Panc1 (cell line): ENCODE results near the gene TMEM247. TPM values are rescaled to one million over a fixed set of nuclear protein-coding genes. Genes with fewer than 3 reads are reported as not detected.

Experiments used
- ATAC-seq: fragments of 200-7000 bp; cut with Tn5 transposase; 2 replicates; pipeline ENCODE4 v1.9.1; 2020; ENCODE audit warnings: mild to moderate bottlenecking, moderate library complexity
- BruUV-seq: library from RNA; stranded (reverse); fragments of 400-500 nt; replicated peaks from 2 replicates; lab custom pipeline; 2021; lab: Mats Ljungman, UMichigan
- CTCF ChIA-PET: fragments of 300-600 bp; sonication (Branson Sonifier 250); formaldehyde crosslinking; loops from one replicate; lab custom pipeline; 2022; ENCODE audit warnings: antibody characterized with exemption; lab: Charles Lee
- POLR2A ChIA-PET: fragments of 300-600 bp; sonication (Branson Sonifier 250); formaldehyde crosslinking; loops from one replicate; lab custom pipeline; 2022; ENCODE audit warnings: antibody characterized with exemption; lab: Charles Lee
- DNase-seq: peaks from one replicate; pipeline ENCODE4 v3.0.0-alpha.2; 2010; ENCODE audit warnings: low read depth, low spot score
- H3K27ac ChIP-seq: 2 replicates; pipeline ENCODE4 v1.5.1; 2011; ENCODE audit warnings: mild to moderate bottlenecking, low read length, inconsistent platforms
- H3K27me3 ChIP-seq: fragments of 200-500 bp; sonication (Bioruptor generic); 2 replicates; pipeline ENCODE4 v1.6.0; 2014; ENCODE audit warnings: low read length, inconsistent platforms; ENCODE audit not compliant: control insufficient read depth, insufficient read depth
- H3K36me3 ChIP-seq: fragments of 200-500 bp; sonication (Bioruptor generic); 2 replicates; pipeline ENCODE4 v1.5.1; 2014; ENCODE audit warnings: inconsistent platforms, mild to moderate bottlenecking, low read length, moderate library complexity; ENCODE audit not compliant: control insufficient read depth, insufficient read depth
- H3K4me1 ChIP-seq: 2 replicates; pipeline ENCODE4 v1.5.1; 2011; ENCODE audit warnings: inconsistent platforms, mild to moderate bottlenecking, low read length, moderate library complexity; ENCODE audit not compliant: control insufficient read depth, insufficient read depth
- H3K4me3 ChIP-seq, 2 experiments: 2 replicates each; pipeline ENCODE4 v1.5.1; 2011 to 2012; ENCODE audit warnings: low read depth in 2 of 2, low read length in 2 of 2, mild to moderate bottlenecking in 2 of 2, inconsistent platforms in 1 of 2, moderate library complexity in 1 of 2
- H3K9me3 ChIP-seq: fragments of 200-500 bp; sonication (Bioruptor generic); 2 replicates; pipeline ENCODE4 v1.5.1; 2014; ENCODE audit warnings: low read depth, mild to moderate bottlenecking, inconsistent platforms, low read length, moderate library complexity; ENCODE audit not compliant: control insufficient read depth, insufficient read depth
- POLR2AphosphoS5 ChIP-seq: IDR thresholded peaks from 2 replicates; pipeline ENCODE4 v1.6.1; 2012; ENCODE audit warnings: mild to moderate bottlenecking, low read depth, low read length, moderate library complexity
- SIN3A ChIP-seq: IDR thresholded peaks from 2 replicates; pipeline ENCODE4 v1.6.1; 2012; ENCODE audit warnings: low read depth, mild to moderate bottlenecking, low read length, moderate library complexity, borderline replicate concordance; ENCODE audit not compliant: insufficient read depth
- TCF7L2 ChIP-seq: IDR thresholded peaks from 2 replicates; pipeline ENCODE4 v1.6.1; 2011; ENCODE audit warnings: mild to moderate bottlenecking, low read depth, low read length, inconsistent platforms
- in situ Hi-C: cut with HindIII; loops from 2 replicates; pipeline ENCODE4 v1.10.0; 2016; ENCODE audit warnings: low sequenced_read_pairs, low pct_unique_long_range_greater_than_20kb
- intact Hi-C: fragments of 100-400 bp; cut with micrococcal nuclease; formaldehyde crosslinking; loops from one replicate; pipeline ENCODE4 v1.10.0; 2022; ENCODE audit not compliant: unreplicated experiment
- total RNA-seq: library from RNA; stranded (reverse); gene quantifications from one replicate; pipeline ENCODE4 v1.2.1, GENCODE V29; 2021; ENCODE audit not compliant: unreplicated experiment
- TF ChIP-seq, protein P1 (sequence below): fragments of 450-650 bp; IDR thresholded peaks from 2 replicates; pipeline ENCODE4 v1.5.1; 2017; ENCODE audit warnings: mild to moderate bottlenecking
- TF ChIP-seq, protein P2 (sequence below), 2 experiments: IDR thresholded peaks; 2 replicates each; pipeline ENCODE4 v1.6.1; 2011 to 2012; ENCODE audit warnings: low read depth in 2 of 2, control low read depth in 1 of 2, low read length in 1 of 2, mild to moderate bottlenecking in 1 of 2, moderate library complexity in 1 of 2; ENCODE audit not compliant: insufficient read depth in 1 of 2

TMEM247 gene
- total RNA-seq, 1 experiment from 2014 or later: not detected

DNA sequence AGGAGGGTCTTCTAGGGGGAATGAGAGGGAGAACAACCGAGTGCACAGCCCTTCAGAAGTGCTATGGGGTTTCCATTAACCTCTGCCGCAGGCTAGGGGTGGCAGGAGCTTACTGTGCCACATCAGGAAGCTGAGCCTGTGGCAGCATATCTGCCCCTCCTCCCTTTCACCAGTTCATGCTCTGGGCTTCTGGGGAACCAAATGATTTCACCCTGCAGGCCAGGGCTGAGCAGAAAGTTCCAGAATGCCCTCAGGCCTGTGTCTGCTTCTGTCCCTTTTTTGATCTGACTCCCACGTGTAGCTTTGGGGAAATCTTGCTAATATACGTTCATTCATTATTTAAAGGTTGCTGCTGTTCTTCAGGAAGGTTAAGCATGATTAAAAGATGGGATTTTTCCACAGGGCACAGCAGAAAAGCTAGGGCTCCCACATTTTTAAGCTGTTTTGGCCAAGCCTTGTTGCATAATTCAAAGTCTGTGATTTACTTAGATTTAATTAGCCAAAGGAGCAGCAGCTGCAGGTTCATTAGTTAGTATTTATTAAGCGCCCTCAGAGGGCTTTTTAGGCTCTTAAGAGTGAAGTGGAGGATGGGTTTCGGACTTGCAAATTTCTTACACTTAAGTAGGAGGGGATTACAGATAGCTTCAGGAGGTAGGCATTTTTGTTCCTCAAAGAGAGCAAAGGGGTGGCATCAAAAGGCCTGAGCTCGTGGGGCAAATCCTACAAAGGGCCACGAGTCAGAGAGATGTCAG lies 10.2 kb downstream of the TMEM247 start:
- TF ChIP-seq, protein P1, sequence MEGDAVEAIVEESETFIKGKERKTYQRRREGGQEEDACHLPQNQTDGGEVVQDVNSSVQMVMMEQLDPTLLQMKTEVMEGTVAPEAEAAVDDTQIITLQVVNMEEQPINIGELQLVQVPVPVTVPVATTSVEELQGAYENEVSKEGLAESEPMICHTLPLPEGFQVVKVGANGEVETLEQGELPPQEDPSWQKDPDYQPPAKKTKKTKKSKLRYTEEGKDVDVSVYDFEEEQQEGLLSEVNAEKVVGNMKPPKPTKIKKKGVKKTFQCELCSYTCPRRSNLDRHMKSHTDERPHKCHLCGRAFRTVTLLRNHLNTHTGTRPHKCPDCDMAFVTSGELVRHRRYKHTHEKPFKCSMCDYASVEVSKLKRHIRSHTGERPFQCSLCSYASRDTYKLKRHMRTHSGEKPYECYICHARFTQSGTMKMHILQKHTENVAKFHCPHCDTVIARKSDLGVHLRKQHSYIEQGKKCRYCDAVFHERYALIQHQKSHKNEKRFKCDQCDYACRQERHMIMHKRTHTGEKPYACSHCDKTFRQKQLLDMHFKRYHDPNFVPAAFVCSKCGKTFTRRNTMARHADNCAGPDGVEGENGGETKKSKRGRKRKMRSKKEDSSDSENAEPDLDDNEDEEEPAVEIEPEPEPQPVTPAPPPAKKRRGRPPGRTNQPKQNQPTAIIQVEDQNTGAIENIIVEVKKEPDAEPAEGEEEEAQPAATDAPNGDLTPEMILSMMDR: no peak
- TF ChIP-seq, protein P2, sequence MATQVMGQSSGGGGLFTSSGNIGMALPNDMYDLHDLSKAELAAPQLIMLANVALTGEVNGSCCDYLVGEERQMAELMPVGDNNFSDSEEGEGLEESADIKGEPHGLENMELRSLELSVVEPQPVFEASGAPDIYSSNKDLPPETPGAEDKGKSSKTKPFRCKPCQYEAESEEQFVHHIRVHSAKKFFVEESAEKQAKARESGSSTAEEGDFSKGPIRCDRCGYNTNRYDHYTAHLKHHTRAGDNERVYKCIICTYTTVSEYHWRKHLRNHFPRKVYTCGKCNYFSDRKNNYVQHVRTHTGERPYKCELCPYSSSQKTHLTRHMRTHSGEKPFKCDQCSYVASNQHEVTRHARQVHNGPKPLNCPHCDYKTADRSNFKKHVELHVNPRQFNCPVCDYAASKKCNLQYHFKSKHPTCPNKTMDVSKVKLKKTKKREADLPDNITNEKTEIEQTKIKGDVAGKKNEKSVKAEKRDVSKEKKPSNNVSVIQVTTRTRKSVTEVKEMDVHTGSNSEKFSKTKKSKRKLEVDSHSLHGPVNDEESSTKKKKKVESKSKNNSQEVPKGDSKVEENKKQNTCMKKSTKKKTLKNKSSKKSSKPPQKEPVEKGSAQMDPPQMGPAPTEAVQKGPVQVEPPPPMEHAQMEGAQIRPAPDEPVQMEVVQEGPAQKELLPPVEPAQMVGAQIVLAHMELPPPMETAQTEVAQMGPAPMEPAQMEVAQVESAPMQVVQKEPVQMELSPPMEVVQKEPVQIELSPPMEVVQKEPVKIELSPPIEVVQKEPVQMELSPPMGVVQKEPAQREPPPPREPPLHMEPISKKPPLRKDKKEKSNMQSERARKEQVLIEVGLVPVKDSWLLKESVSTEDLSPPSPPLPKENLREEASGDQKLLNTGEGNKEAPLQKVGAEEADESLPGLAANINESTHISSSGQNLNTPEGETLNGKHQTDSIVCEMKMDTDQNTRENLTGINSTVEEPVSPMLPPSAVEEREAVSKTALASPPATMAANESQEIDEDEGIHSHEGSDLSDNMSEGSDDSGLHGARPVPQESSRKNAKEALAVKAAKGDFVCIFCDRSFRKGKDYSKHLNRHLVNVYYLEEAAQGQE (IDR thresholded peaks at IDR 0.05; ENCODE audit: insufficient read depth in 1 of 2, low read depth in 2 of 2, low read length in 1 of 2): no peak
- TF ChIP-seq SIN3A (no peak), POLR2AphosphoS5 (no peak), TCF7L2 (no peak)
- Histone ChIP-seq H3K27ac (no peak overlapping the region), H3K4me3 (no peak overlapping the region), H3K4me1 (no peaks in the 10 kb centered on the region), H3K9me3 (no peaks in the 10 kb centered on the region), H3K36me3 (no peaks in the 10 kb centered on the region), H3K27me3 (no peaks in the 10 kb centered on the region)
- DNase-seq (no peak), ATAC-seq (no peak)
- CTCF ChIA-PET: interaction anchor here (0.6 to 0.7 kb wide), 3 partner anchors 25 to 609 kb away, joined by 3 read pairs; no protein-coding TSS in a partner anchor
- in situ Hi-C loops (no loop called here), intact Hi-C loops (no loop called here)
- POLR2A ChIA-PET: no interaction called here
- no TSS peak for BruUV-seq

DNA sequence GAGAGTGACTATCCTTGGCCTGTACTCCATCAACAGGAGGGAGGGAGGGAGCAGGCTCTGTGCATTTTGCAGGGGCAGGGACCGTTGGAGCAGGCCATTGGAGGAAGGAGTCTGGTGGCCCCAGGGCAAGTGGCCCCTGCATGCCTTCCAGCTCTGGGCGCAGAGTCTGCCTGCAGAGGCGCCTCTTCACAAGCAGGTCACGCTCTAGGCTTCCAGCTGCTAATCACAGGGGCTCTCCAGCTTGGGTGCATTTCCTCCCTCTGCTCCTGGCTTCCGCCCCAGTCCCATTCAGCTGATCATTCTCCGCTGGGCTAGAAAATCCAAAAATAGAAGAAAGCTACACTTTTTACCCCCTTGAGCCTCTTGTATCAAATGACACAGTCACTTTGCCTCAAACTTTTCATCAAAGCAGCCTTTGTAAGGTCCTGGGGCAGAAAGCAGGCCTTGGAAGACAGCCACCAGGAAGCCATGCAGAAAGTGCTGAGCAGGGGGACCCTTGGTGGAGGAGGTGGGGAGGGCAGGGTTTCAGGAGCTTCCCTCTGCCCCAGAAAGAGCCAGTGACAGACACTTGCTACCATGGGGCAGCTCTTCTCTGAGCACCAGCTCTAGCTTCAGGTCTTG lies 11.3 kb downstream of the TMEM247 start:
- in situ Hi-C loops: no loop called here
- no peak for ATAC-seq
- Histone ChIP-seq H3K27ac (no peak overlapping the region), H3K9me3 (no peaks in the 10 kb centered on the region), H3K27me3 (no peaks in the 10 kb centered on the region), H3K4me3 (no peak overlapping the region), H3K4me1 (no peaks in the 10 kb centered on the region), H3K36me3 (no peaks in the 10 kb centered on the region)
- ChIA-PET CTCF (interaction anchor here (0.6 kb wide), 1 partner anchor 154 kb away, joined by 4 read pairs; no protein-coding TSS in a partner anchor), POLR2A (no interaction called here)
- no peak for DNase-seq
- TF ChIP-seq, protein P1: no peak
- TF ChIP-seq, protein P2 (IDR thresholded peaks at IDR 0.05; ENCODE audit: insufficient read depth in 1 of 2, low read depth in 2 of 2, low read length in 1 of 2): no peak
- TF ChIP-seq TCF7L2 (no peak), SIN3A (no peak), POLR2AphosphoS5 (no peak)
- BruUV-seq: no TSS peak
- intact Hi-C loops: no loop called here
